HCT116 (cell line): ENCODE measurements around the gene RORB. TPM values are rescaled to one million over a fixed set of nuclear protein-coding genes. Genes with fewer than 3 reads are reported as not detected.

Experiments
- ATAC-seq: fragments of 200-7000 bp; cut with Tn5 transposase; 2 replicates; pipeline ENCODE4 v1.9.1; 2020; ENCODE audit warnings: mild to moderate bottlenecking, moderate library complexity
- BruUV-seq: library from RNA; stranded (reverse); fragments of 400-500 nt; replicated peaks from 2 replicates; lab custom pipeline; 2021; lab: Mats Ljungman, UMichigan
- CTCF ChIA-PET: fragments of 300-600 bp; sonication (Branson Sonifier 250); formaldehyde crosslinking; loops from one replicate; lab custom pipeline; 2021; ENCODE audit warnings: antibody characterized with exemption; lab: Charles Lee
- POLR2A ChIA-PET: fragments of 300-600, 350-600 bp; sonication (Branson Sonifier 250); formaldehyde crosslinking; loops from one replicate; lab custom pipeline; 2021; ENCODE audit warnings: antibody characterized with exemption; lab: Charles Lee
- RAD21 ChIA-PET, 2 experiments: fragments of 300-600 bp; sonication (Branson Sonifier 250); formaldehyde crosslinking; loops; one replicate each; lab custom pipeline; 2023; ENCODE audit warnings: low total read pairs in 2 of 2; ENCODE audit not compliant: uncharacterized antibody in 2 of 2, unreplicated experiment in 2 of 2, low non-redundant PET in 1 of 2; lab: Charles Lee
- DNase-seq: peaks from one replicate; pipeline ENCODE4 v3.0.0-alpha.2; 2010; ENCODE audit warnings: low read depth, low spot score
- H2AFZ ChIP-seq: fragments of 200-600 bp; shearing (Covaris generic), sonication (generic); 2 replicates; pipeline ENCODE4 v1.6.1; 2017; ENCODE audit warnings: low read depth, mixed run types, mixed read lengths, antibody characterized with exemption, low read length; ENCODE audit not compliant: poor library complexity, severe bottlenecking
- H3K27ac ChIP-seq: 2 replicates; pipeline ENCODE4 v1.5.1; 2012; ENCODE audit warnings: low read depth, low read length
- H3K27me3 ChIP-seq: fragments of 200-600 bp; sonication (generic); 2 replicates; pipeline ENCODE4 v1.6.1; 2016; ENCODE audit warnings: mixed run types, low read length, mixed read lengths; ENCODE audit not compliant: insufficient read depth
- H3K36me3 ChIP-seq, 2 experiments: fragments of 200-500 bp in 1 of 2; fragments of 200-600 bp in 1 of 2; sonication (Bioruptor generic) in 1 of 2; sonication (generic) in 1 of 2; 2 replicates each; pipeline versions ENCODE4 v1.5.1 to v1.6.1; 2014 to 2016; ENCODE audit warnings: low read length in 2 of 2, inconsistent platforms in 1 of 2, mixed read lengths in 1 of 2, mixed run types in 1 of 2; ENCODE audit not compliant: insufficient read depth in 2 of 2, control insufficient read depth in 1 of 2
- H3K4me1 ChIP-seq, 2 experiments: fragments of 200-600 bp in 1 of 2; sonication (generic) in 1 of 2; 2 replicates each; pipeline versions ENCODE4 v1.5.1 to v1.6.1; 2012 to 2017; ENCODE audit warnings: low read length in 2 of 2, inconsistent platforms in 1 of 2, mild to moderate bottlenecking in 1 of 2, mixed read lengths in 1 of 2, mixed run types in 1 of 2, moderate library complexity in 1 of 2; ENCODE audit not compliant: insufficient read depth in 2 of 2, control insufficient read depth in 1 of 2
- H3K4me2 ChIP-seq: fragments of 200-600 bp; sonication (generic); 2 replicates; pipeline ENCODE4 v1.6.1; 2017; ENCODE audit warnings: mixed run types, low read length, mixed read lengths
- H3K4me3 ChIP-seq, 2 experiments: fragments of 200-600 bp in 1 of 2; sonication (generic) in 1 of 2; replicated peaks in 1 of 2; 2 replicates each; pipeline ENCODE4 v1.5.1; 2011 to 2016; ENCODE audit warnings: low read length in 2 of 2, control low read depth in 1 of 2, low read depth in 1 of 2, mild to moderate bottlenecking in 1 of 2, mixed read lengths in 1 of 2, mixed run types in 1 of 2
- H3K79me2 ChIP-seq: fragments of 200-600 bp; sonication (generic); 2 replicates; pipeline ENCODE4 v1.6.1; 2017; ENCODE audit warnings: mild to moderate bottlenecking, mixed run types, low read length, moderate library complexity, mixed read lengths; ENCODE audit not compliant: insufficient read depth
- H3K9ac ChIP-seq: fragments of 200-600 bp; sonication (generic); 2 replicates; pipeline ENCODE4 v1.6.1; 2016; ENCODE audit warnings: low read length, mixed read lengths
- H3K9me2 ChIP-seq: fragments of 200-600 bp; sonication (generic), shearing (Covaris generic); 2 replicates; pipeline ENCODE4 v1.6.1; 2017; ENCODE audit warnings: mixed run types, mild to moderate bottlenecking, moderate library complexity; ENCODE audit not compliant: insufficient read depth
- H3K9me3 ChIP-seq, 2 experiments: fragments of 200-500 bp in 1 of 2; fragments of 200-600 bp in 1 of 2; sonication (Bioruptor generic) in 1 of 2; sonication (generic) in 1 of 2; 2 replicates each; pipeline ENCODE4 v1.6.1; 2014 to 2017; ENCODE audit warnings: low read length in 2 of 2, mixed read lengths in 2 of 2, inconsistent platforms in 1 of 2, low read depth in 1 of 2, mild to moderate bottlenecking in 1 of 2, mixed run types in 1 of 2, moderate library complexity in 1 of 2; ENCODE audit not compliant: control insufficient read depth in 1 of 2, insufficient read depth in 1 of 2
- H4K20me1 ChIP-seq: fragments of 200-600 bp; sonication (generic), shearing (Covaris generic); 2 replicates; pipeline ENCODE4 v1.6.1; 2017; ENCODE audit warnings: mixed run types, mild to moderate bottlenecking, moderate library complexity; ENCODE audit not compliant: insufficient read depth
- EGR1 ChIP-seq: IDR thresholded peaks from 2 replicates; pipeline ENCODE4 v1.6.1; 2012; ENCODE audit warnings: low read depth
- ELF1 ChIP-seq: IDR thresholded peaks from 2 replicates; pipeline ENCODE4 v1.6.1; 2012; ENCODE audit warnings: low read depth, borderline replicate concordance
- FOSL1 ChIP-seq: IDR thresholded peaks from 2 replicates; pipeline ENCODE4 v1.6.1; 2012; ENCODE audit warnings: low read depth
- JUND ChIP-seq: IDR thresholded peaks from 2 replicates; pipeline ENCODE4 v1.6.1; 2012
- POLR2A ChIP-seq: IDR thresholded peaks from 2 replicates; pipeline ENCODE4 v1.7.0; 2011; ENCODE audit warnings: borderline replicate concordance; ENCODE audit not compliant: insufficient read depth, insufficient read length; ENCODE audit errors: extremely low read depth
- RAD21 ChIP-seq: IDR thresholded peaks from 2 replicates; pipeline ENCODE4 v1.6.1; 2012; ENCODE audit warnings: low read depth, mild to moderate bottlenecking
- TCF7L2 ChIP-seq: IDR thresholded peaks from 2 replicates; pipeline ENCODE4 v1.7.0; 2011; ENCODE audit warnings: borderline replicate concordance, inconsistent platforms; ENCODE audit not compliant: insufficient read depth, insufficient read length; ENCODE audit errors: extremely low read depth
- intact Hi-C: fragments of 100-400 bp; cut with micrococcal nuclease; formaldehyde crosslinking; loops from 2 replicates; pipeline ENCODE4 v1.10.0; 2022
- total RNA-seq: library from RNA; stranded (reverse); gene quantifications from one replicate; pipeline ENCODE4 v1.2.1, GENCODE V29; 2021; ENCODE audit not compliant: unreplicated experiment
- TF ChIP-seq, protein P1 (sequence below): IDR thresholded peaks from 2 replicates; pipeline ENCODE4 v1.6.1; 2012; ENCODE audit warnings: low read depth
- TF ChIP-seq, protein P2 (sequence below): IDR thresholded peaks from 2 replicates; pipeline ENCODE4 v1.6.1; 2012
- TF ChIP-seq, protein P3 (sequence below): IDR thresholded peaks from 2 replicates; pipeline ENCODE4 v1.6.1; 2011; ENCODE audit warnings: mild to moderate bottlenecking, low read length, moderate library complexity; ENCODE audit not compliant: insufficient replicate concordance; ENCODE audit errors: extremely low read depth

RORB gene
- total RNA-seq, 1 experiment from 2014 or later: 0.02 TPM

DNA sequence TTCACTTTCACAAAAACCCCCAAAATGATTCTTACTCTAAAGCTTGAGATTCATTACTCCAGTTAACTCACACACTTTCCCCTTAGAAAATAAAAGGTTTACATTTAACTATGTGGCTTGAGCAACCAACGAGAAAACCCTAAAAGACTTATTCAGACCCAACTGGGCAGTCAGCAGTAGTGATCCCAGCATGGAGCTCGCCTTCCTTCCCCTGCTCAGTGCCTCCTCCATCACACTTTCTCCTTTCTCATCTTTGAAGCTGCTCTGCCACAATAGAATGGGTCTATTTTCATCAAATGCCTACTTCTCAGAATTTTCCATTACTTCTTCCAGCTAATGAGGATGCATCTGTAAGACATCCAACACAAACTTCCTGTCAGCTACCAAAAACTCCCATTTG is 29.1 kb downstream of the RORB start:
- H3K79me2 ChIP-seq: no peaks in the 10 kb centered on the region
- BruUV-seq: no TSS peak
- no peak for DNase-seq
- no peak overlapping the region for H3K4me2 ChIP-seq
- TF ChIP-seq FOSL1 (no peak), EGR1 (no peak), TCF7L2 (no peak), ELF1 (no peak), POLR2A (no peak), JUND (no peak), RAD21 (no peak)
- TF ChIP-seq, protein P1, sequence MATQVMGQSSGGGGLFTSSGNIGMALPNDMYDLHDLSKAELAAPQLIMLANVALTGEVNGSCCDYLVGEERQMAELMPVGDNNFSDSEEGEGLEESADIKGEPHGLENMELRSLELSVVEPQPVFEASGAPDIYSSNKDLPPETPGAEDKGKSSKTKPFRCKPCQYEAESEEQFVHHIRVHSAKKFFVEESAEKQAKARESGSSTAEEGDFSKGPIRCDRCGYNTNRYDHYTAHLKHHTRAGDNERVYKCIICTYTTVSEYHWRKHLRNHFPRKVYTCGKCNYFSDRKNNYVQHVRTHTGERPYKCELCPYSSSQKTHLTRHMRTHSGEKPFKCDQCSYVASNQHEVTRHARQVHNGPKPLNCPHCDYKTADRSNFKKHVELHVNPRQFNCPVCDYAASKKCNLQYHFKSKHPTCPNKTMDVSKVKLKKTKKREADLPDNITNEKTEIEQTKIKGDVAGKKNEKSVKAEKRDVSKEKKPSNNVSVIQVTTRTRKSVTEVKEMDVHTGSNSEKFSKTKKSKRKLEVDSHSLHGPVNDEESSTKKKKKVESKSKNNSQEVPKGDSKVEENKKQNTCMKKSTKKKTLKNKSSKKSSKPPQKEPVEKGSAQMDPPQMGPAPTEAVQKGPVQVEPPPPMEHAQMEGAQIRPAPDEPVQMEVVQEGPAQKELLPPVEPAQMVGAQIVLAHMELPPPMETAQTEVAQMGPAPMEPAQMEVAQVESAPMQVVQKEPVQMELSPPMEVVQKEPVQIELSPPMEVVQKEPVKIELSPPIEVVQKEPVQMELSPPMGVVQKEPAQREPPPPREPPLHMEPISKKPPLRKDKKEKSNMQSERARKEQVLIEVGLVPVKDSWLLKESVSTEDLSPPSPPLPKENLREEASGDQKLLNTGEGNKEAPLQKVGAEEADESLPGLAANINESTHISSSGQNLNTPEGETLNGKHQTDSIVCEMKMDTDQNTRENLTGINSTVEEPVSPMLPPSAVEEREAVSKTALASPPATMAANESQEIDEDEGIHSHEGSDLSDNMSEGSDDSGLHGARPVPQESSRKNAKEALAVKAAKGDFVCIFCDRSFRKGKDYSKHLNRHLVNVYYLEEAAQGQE: no peak
- TF ChIP-seq, protein P2, sequence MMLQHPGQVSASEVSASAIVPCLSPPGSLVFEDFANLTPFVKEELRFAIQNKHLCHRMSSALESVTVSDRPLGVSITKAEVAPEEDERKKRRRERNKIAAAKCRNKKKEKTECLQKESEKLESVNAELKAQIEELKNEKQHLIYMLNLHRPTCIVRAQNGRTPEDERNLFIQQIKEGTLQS: no peak
- TF ChIP-seq, protein P3, sequence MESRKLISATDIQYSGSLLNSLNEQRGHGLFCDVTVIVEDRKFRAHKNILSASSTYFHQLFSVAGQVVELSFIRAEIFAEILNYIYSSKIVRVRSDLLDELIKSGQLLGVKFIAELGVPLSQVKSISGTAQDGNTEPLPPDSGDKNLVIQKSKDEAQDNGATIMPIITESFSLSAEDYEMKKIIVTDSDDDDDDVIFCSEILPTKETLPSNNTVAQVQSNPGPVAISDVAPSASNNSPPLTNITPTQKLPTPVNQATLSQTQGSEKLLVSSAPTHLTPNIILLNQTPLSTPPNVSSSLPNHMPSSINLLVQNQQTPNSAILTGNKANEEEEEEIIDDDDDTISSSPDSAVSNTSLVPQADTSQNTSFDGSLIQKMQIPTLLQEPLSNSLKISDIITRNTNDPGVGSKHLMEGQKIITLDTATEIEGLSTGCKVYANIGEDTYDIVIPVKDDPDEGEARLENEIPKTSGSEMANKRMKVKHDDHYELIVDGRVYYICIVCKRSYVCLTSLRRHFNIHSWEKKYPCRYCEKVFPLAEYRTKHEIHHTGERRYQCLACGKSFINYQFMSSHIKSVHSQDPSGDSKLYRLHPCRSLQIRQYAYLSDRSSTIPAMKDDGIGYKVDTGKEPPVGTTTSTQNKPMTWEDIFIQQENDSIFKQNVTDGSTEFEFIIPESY: no peak
- TF ChIP-seq, all 23 proteins: peak for 0
- Histone ChIP-seq H3K9me2 (no peaks in the 10 kb centered on the region), H3K27me3 (peaks cover 9% of the 10 kb centered on the region), H3K4me1 (no peaks in the 10 kb centered on the region), H3K27ac (no peak overlapping the region), H4K20me1 (no peaks in the 10 kb centered on the region), H3K9me3 (no peaks in the 10 kb centered on the region), H3K9ac (no peak overlapping the region), H3K36me3 (no peaks in the 10 kb centered on the region), H2AFZ (no peak overlapping the region), H3K4me3 (no peak overlapping the region)
- CTCF ChIA-PET: no interaction called here
- POLR2A ChIA-PET: no interaction called here
- no peak for ATAC-seq
- intact Hi-C loops: no loop called here
- RAD21 ChIA-PET: no interaction called here
